Dermis blood vessel endothelial cell (primary cell): ENCODE measurements around the gene EPHA4. TPM values are rescaled to one million over a fixed set of nuclear protein-coding genes. Genes with fewer than 3 reads are reported as not detected.

Source experiments
- DNase-seq: peaks from one replicate; pipeline ENCODE4 v3.0.0; 2010
- total RNA-seq: library from RNA; depleted of rRNA; stranded (reverse); fragments of >200 nt; gene quantifications from 2 replicates; pipeline ENCODE4 v1.2.3, GENCODE V29; 2014

The EPHA4 gene
- total RNA-seq, 1 donor from 2014 or later = 21.1 TPM

GRCh38 chr2:221502270-221503010, 69.7 kb downstream of the EPHA4 start:
- peak; percentile 75 for DNase-seq

GRCh38 chr2:221501883-221502269, 70.2 kb downstream of the EPHA4 start:
- DNase-seq = peak; percentile 15

GRCh38 chr2:221501210-221501882, 70.8 kb downstream of the EPHA4 start:
- peak; percentile 77 for DNase-seq

GRCh38 chr2:221500501-221501209, 71.4 kb downstream of the EPHA4 start:
- no peak for DNase-seq

GRCh38 chr2:221495731-221496130, 76.4 kb downstream of the EPHA4 start:
- no peak for DNase-seq

GRCh38 chr2:221494556-221494955, 77.5 kb downstream of the EPHA4 start:
- no peak for DNase-seq

- DNase-seq = no peak
Measured at GRCh38 chr2:221493391-221493790, 78.7 kb downstream of the EPHA4 start.

- no peak for DNase-seq
Measured at GRCh38 chr2:221492636-221493035, 79.5 kb downstream of the EPHA4 start.

- no peak for DNase-seq
Measured at GRCh38 chr2:221490506-221491060, 81.5 kb downstream of the EPHA4 start.

GRCh38 chr2:221488136-221488807, 83.8 kb downstream of the EPHA4 start:
- DNase-seq = no peak

- no peak for DNase-seq
Measured at GRCh38 chr2:221486106-221486505, 86.0 kb downstream of the EPHA4 start.

- no peak for DNase-seq
Measured at GRCh38 chr2:221485503-221485870, 86.6 kb downstream of the EPHA4 start.

- no peak for DNase-seq
Measured at GRCh38 chr2:221484761-221485502, 87.2 kb downstream of the EPHA4 start.

- DNase-seq = no peak
Measured at GRCh38 chr2:221482666-221483455, 89.2 kb downstream of the EPHA4 start.

GRCh38 chr2:221480821-221481220, 91.3 kb downstream of the EPHA4 start:
- no peak for DNase-seq

- DNase-seq = no peak
Measured at GRCh38 chr2:221480163-221480562, 91.9 kb downstream of the EPHA4 start.

GRCh38 chr2:221478485-221478863, 93.6 kb downstream of the EPHA4 start:
- peak; percentile 27 for DNase-seq

GRCh38 chr2:221477714-221478484, 94.2 kb downstream of the EPHA4 start:
- no peak for DNase-seq

GRCh38 chr2:221476195-221476594, 95.9 kb downstream of the EPHA4 start:
- DNase-seq = no peak

GRCh38 chr2:221473451-221473850, 98.7 kb downstream of the EPHA4 start:
- DNase-seq = no peak
